Mesendoderm (in vitro differentiated cells): Measurements from ENCODE around the gene FPR2.

ENCODE experiments used
- DNase-seq: peaks from one replicate; pipeline ENCODE4 v3.0.0; 2013
- H2AK5ac ChIP-seq: 2 replicates; pipeline ENCODE4 v1.6.1; 2013; ENCODE audit warnings: low read length, inconsistent platforms
- H2BK120ac ChIP-seq: 2 replicates; pipeline ENCODE4 v1.6.1; 2013; ENCODE audit warnings: low read depth, mild to moderate bottlenecking, low read length, moderate library complexity, mixed read lengths
- H2BK15ac ChIP-seq: replicated peaks from 2 replicates; pipeline ENCODE4 v1.6.1; 2013; ENCODE audit warnings: low read depth, mild to moderate bottlenecking, moderate library complexity
- H2BK5ac ChIP-seq: 2 replicates; pipeline ENCODE4 v1.6.1; 2013; ENCODE audit warnings: low read length, inconsistent platforms
- H3K18ac ChIP-seq: 2 replicates; pipeline ENCODE4 v1.6.1; 2013; ENCODE audit warnings: mild to moderate bottlenecking, low read length, mixed read lengths
- H3K23ac ChIP-seq: one replicate; pipeline ENCODE4 v1.6.1; 2013; ENCODE audit warnings: low read length
- H3K27ac ChIP-seq: 2 replicates; pipeline ENCODE4 v1.5.1; 2013; ENCODE audit warnings: low read depth, mild to moderate bottlenecking, inconsistent platforms, low read length, moderate library complexity
- H3K27me3 ChIP-seq: 2 replicates; pipeline ENCODE4 v1.6.1; 2013; ENCODE audit warnings: low read length, control low read depth, mild to moderate bottlenecking, inconsistent platforms; ENCODE audit not compliant: insufficient read depth, poor library complexity
- H3K36me3 ChIP-seq: 2 replicates; pipeline ENCODE4 v1.6.1; 2013; ENCODE audit warnings: low read length, inconsistent platforms; ENCODE audit not compliant: control insufficient read depth, insufficient read depth
- H3K4ac ChIP-seq: one replicate; pipeline ENCODE4 v1.6.1; 2013; ENCODE audit warnings: low read depth, mild to moderate bottlenecking, low read length, moderate library complexity
- H3K4me1 ChIP-seq: 2 replicates; pipeline ENCODE4 v1.6.1; 2013; ENCODE audit warnings: low read depth, low read length, inconsistent platforms; ENCODE audit not compliant: control insufficient read depth
- H3K4me2 ChIP-seq: 2 replicates; pipeline ENCODE4 v1.6.1; 2013; ENCODE audit warnings: low read length
- H3K4me3 ChIP-seq: 2 replicates; pipeline ENCODE4 v1.5.1; 2013; ENCODE audit warnings: mild to moderate bottlenecking, low read length
- H3K56ac ChIP-seq: one replicate; pipeline ENCODE4 v1.6.1; 2013; ENCODE audit warnings: low read length
- H3K79me1 ChIP-seq: 2 replicates; pipeline ENCODE4 v1.6.1; 2013; ENCODE audit warnings: low read length, inconsistent platforms
- H3K79me2 ChIP-seq: 2 replicates; pipeline ENCODE4 v1.6.1; 2013; ENCODE audit warnings: mild to moderate bottlenecking, low read length; ENCODE audit not compliant: control insufficient read depth, insufficient read depth
- H3K9ac ChIP-seq: 2 replicates; pipeline ENCODE4 v1.6.1; 2013; ENCODE audit warnings: low read length, inconsistent platforms
- H4K5ac ChIP-seq: one replicate; pipeline ENCODE4 v1.6.1; 2013; ENCODE audit warnings: low read length
- H4K8ac ChIP-seq: one replicate; pipeline ENCODE4 v1.6.1; 2013; ENCODE audit warnings: low read depth, mild to moderate bottlenecking, control low read depth, low read length, moderate library complexity
- WGBS: extraction: QIAGEN DNeasy Blood & Tissue Kit; methylation state at CpG from one replicate; pipeline ENCODE4 v1.1.7; 2013; ENCODE audit warnings: low lambda C conversion rate, missing lambda C conversion rate; ENCODE audit not compliant: insufficient coverage; ENCODE audit errors: extremely low coverage; 5-methylcytosine and 5-hydroxymethylcytosine counted together

Gene FPR2

GRCh38 chr19:51754770-51755169 lies 6.2 kb upstream of the FPR2 start:
- Histone ChIP-seq H3K27me3 (no peaks in the 10 kb centered on the region), H3K4me2 (no peak overlapping the region), H2BK5ac (no peak overlapping the region), H3K18ac (no peak overlapping the region), H2AK5ac (no peak overlapping the region), H4K5ac (no peak overlapping the region), H3K79me1 (no peaks in the 10 kb centered on the region), H2BK120ac (no peak overlapping the region), H3K36me3 (no peaks in the 10 kb centered on the region), H3K27ac (no peak overlapping the region), H3K23ac (no peak overlapping the region), H3K4ac (no peak overlapping the region), H3K56ac (no peak overlapping the region), H4K8ac (no peak overlapping the region), H3K79me2 (no peaks in the 10 kb centered on the region), H2BK15ac (no peak overlapping the region), H3K4me3 (no peak overlapping the region), H3K9ac (no peak overlapping the region), H3K4me1 (no peaks in the 10 kb centered on the region)
- no CpG with 5 or more reads among the region's 4 CpGs for WGBS
- DNase-seq = no peak

- no peaks in the 10 kb centered on the region for H3K4me1 ChIP-seq
- no peak overlapping the region for H2BK120ac ChIP-seq
- no peak overlapping the region for H3K56ac ChIP-seq
- no peak overlapping the region for H3K4me3 ChIP-seq
- H3K18ac ChIP-seq = no peak overlapping the region
- H4K8ac ChIP-seq = no peak overlapping the region
- H3K9ac ChIP-seq = no peak overlapping the region
- no peak overlapping the region for H3K4me2 ChIP-seq
- H3K27me3 ChIP-seq = no peaks in the 10 kb centered on the region
- no peaks in the 10 kb centered on the region for H3K36me3 ChIP-seq
- no peak overlapping the region for H3K4ac ChIP-seq
- no peak overlapping the region for H2AK5ac ChIP-seq
- WGBS = no CpG with 5 or more reads among the region's 7 CpGs
- H2BK5ac ChIP-seq = no peak overlapping the region
- H4K5ac ChIP-seq = no peak overlapping the region
- no peaks in the 10 kb centered on the region for H3K79me1 ChIP-seq
- no peak overlapping the region for H3K23ac ChIP-seq
- H2BK15ac ChIP-seq = no peak overlapping the region
- no peaks in the 10 kb centered on the region for H3K79me2 ChIP-seq
- no peak overlapping the region for H3K27ac ChIP-seq
- DNase-seq = no peak
These were observed 5.4 kb upstream of the FPR2 start for GRCh38 chr19:51755571-51755970.

DNA sequence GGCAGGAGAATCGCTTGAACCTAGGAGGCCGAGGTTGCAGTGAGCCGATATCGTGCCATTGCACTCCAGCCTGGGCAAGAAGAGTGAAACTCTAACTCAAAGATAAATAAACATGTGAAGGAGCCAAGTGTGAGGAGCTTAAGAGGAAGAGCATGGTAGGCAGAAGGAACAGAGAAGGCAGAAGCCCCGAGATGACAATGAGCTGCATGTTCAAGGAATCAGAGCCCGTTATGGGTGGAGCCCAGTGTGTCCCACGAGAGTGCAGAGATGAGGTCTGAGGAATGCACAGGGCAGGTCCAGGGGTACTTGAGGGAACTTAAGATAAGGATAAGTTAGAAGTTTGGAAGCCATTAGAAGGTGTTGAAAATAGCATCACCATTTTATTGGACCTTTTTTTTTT lies 716 bp downstream of the FPR2 start:
- H2BK120ac ChIP-seq = no peak overlapping the region
- H3K79me2 ChIP-seq = no peaks in the 10 kb centered on the region
- no peak overlapping the region for H3K4me3 ChIP-seq
- no peaks in the 10 kb centered on the region for H3K27me3 ChIP-seq
- H2BK5ac ChIP-seq = no peak overlapping the region
- no peak overlapping the region for H3K27ac ChIP-seq
- H4K5ac ChIP-seq = no peak overlapping the region
- no peak for DNase-seq
- no peak overlapping the region for H3K56ac ChIP-seq
- H3K9ac ChIP-seq = no peak overlapping the region
- H3K4me1 ChIP-seq = no peaks in the 10 kb centered on the region
- no peak overlapping the region for H3K23ac ChIP-seq
- H3K4ac ChIP-seq = no peak overlapping the region
- no peak overlapping the region for H3K18ac ChIP-seq
- H2AK5ac ChIP-seq = no peak overlapping the region
- H4K8ac ChIP-seq = no peak overlapping the region
- no peak overlapping the region for H3K4me2 ChIP-seq
- H2BK15ac ChIP-seq = no peak overlapping the region
- WGBS = no CpG with 5 or more reads among the region's 7 CpGs
- H3K79me1 ChIP-seq = no peaks in the 10 kb centered on the region
- no peaks in the 10 kb centered on the region for H3K36me3 ChIP-seq

- no peaks in the 10 kb centered on the region for H3K36me3 ChIP-seq
- no peak overlapping the region for H3K4me3 ChIP-seq
- no CpG with 5 or more reads among the region's 5 CpGs for WGBS
- no peak overlapping the region for H3K18ac ChIP-seq
- no peaks in the 10 kb centered on the region for H3K79me2 ChIP-seq
- H2BK120ac ChIP-seq = no peak overlapping the region
- no peak overlapping the region for H3K23ac ChIP-seq
- H3K4ac ChIP-seq = no peak overlapping the region
- no peak overlapping the region for H2BK15ac ChIP-seq
- H2AK5ac ChIP-seq = no peak overlapping the region
- H2BK5ac ChIP-seq = no peak overlapping the region
- no peak overlapping the region for H3K4me2 ChIP-seq
- H3K79me1 ChIP-seq = no peaks in the 10 kb centered on the region
- no peak overlapping the region for H3K56ac ChIP-seq
- no peak overlapping the region for H3K27ac ChIP-seq
- DNase-seq = no peak
- H4K5ac ChIP-seq = no peak overlapping the region
- no peak overlapping the region for H3K9ac ChIP-seq
- no peak overlapping the region for H4K8ac ChIP-seq
- H3K4me1 ChIP-seq = no peaks in the 10 kb centered on the region
- H3K27me3 ChIP-seq = no peaks in the 10 kb centered on the region
These were observed 4.1 kb downstream of the FPR2 start for GRCh38 chr19:51765086-51765485.

- Histone ChIP-seq H2BK15ac (no peak overlapping the region), H3K4me1 (no peaks in the 10 kb centered on the region), H3K4me3 (no peak overlapping the region), H3K27ac (no peak overlapping the region), H3K23ac (no peak overlapping the region), H3K56ac (no peak overlapping the region), H3K79me2 (no peaks in the 10 kb centered on the region), H3K9ac (no peak overlapping the region), H3K4me2 (no peak overlapping the region), H3K27me3 (no peaks in the 10 kb centered on the region), H3K18ac (no peak overlapping the region), H3K4ac (no peak overlapping the region), H4K5ac (no peak overlapping the region), H3K79me1 (no peaks in the 10 kb centered on the region), H2AK5ac (no peak overlapping the region), H4K8ac (no peak overlapping the region), H2BK5ac (no peak overlapping the region), H2BK120ac (no peak overlapping the region), H3K36me3 (no peaks in the 10 kb centered on the region)
- DNase-seq = no peak
- WGBS = no CpG with 5 or more reads among the region's 5 CpGs
These were observed 5.5 kb downstream of the FPR2 start for GRCh38 chr19:51766461-51766860.

GRCh38 chr19:51771376-51772130 lies 10.6 kb downstream of the FPR2 start:
- Histone ChIP-seq H3K79me1 (no peaks in the 10 kb centered on the region), H3K4me1 (no peaks in the 10 kb centered on the region), H3K4ac (no peak overlapping the region), H3K36me3 (no peaks in the 10 kb centered on the region), H3K4me3 (no peak overlapping the region), H2AK5ac (no peak overlapping the region), H3K4me2 (no peak overlapping the region), H4K5ac (no peak overlapping the region), H2BK120ac (no peak overlapping the region), H2BK5ac (no peak overlapping the region), H2BK15ac (no peak overlapping the region), H3K56ac (no peak overlapping the region), H3K27me3 (no peaks in the 10 kb centered on the region), H3K18ac (no peak overlapping the region), H4K8ac (no peak overlapping the region), H3K23ac (no peak overlapping the region), H3K27ac (no peak overlapping the region), H3K9ac (no peak overlapping the region), H3K79me2 (no peaks in the 10 kb centered on the region)
- DNase-seq = no peak
- WGBS = no CpG with 5 or more reads among the region's 10 CpGs
